HCT116 (cell line): ENCODE results near the gene ACTN3. TPM values are rescaled to one million over a fixed set of nuclear protein-coding genes. Genes with fewer than 3 reads are reported as not detected.

Experiments used
- ATAC-seq: fragments of 200-7000 bp; cut with Tn5 transposase; 2 replicates; pipeline ENCODE4 v1.9.1; 2020; ENCODE audit warnings: mild to moderate bottlenecking, moderate library complexity
- BruUV-seq: library from RNA; stranded (reverse); fragments of 400-500 nt; replicated peaks from 2 replicates; lab custom pipeline; 2021; lab: Mats Ljungman, UMichigan
- CTCF ChIA-PET: fragments of 300-600 bp; sonication (Branson Sonifier 250); formaldehyde crosslinking; loops from one replicate; lab custom pipeline; 2021; ENCODE audit warnings: antibody characterized with exemption; lab: Charles Lee
- POLR2A ChIA-PET: fragments of 300-600, 350-600 bp; sonication (Branson Sonifier 250); formaldehyde crosslinking; loops from one replicate; lab custom pipeline; 2021; ENCODE audit warnings: antibody characterized with exemption; lab: Charles Lee
- RAD21 ChIA-PET, 2 experiments: fragments of 300-600 bp; sonication (Branson Sonifier 250); formaldehyde crosslinking; loops; one replicate each; lab custom pipeline; 2023; ENCODE audit warnings: low total read pairs in 2 of 2; ENCODE audit not compliant: uncharacterized antibody in 2 of 2, unreplicated experiment in 2 of 2, low non-redundant PET in 1 of 2; lab: Charles Lee
- DNase-seq: peaks from one replicate; pipeline ENCODE4 v3.0.0-alpha.2; 2010; ENCODE audit warnings: low read depth, low spot score
- H2AFZ ChIP-seq: fragments of 200-600 bp; shearing (Covaris generic), sonication (generic); 2 replicates; pipeline ENCODE4 v1.6.1; 2017; ENCODE audit warnings: low read depth, mixed run types, mixed read lengths, antibody characterized with exemption, low read length; ENCODE audit not compliant: poor library complexity, severe bottlenecking
- H3K27ac ChIP-seq: 2 replicates; pipeline ENCODE4 v1.5.1; 2012; ENCODE audit warnings: low read depth, low read length
- H3K27me3 ChIP-seq: fragments of 200-600 bp; sonication (generic); 2 replicates; pipeline ENCODE4 v1.6.1; 2016; ENCODE audit warnings: mixed run types, low read length, mixed read lengths; ENCODE audit not compliant: insufficient read depth
- H3K36me3 ChIP-seq, 2 experiments: fragments of 200-500 bp in 1 of 2; fragments of 200-600 bp in 1 of 2; sonication (Bioruptor generic) in 1 of 2; sonication (generic) in 1 of 2; 2 replicates each; pipeline versions ENCODE4 v1.5.1 to v1.6.1; 2014 to 2016; ENCODE audit warnings: low read length in 2 of 2, inconsistent platforms in 1 of 2, mixed read lengths in 1 of 2, mixed run types in 1 of 2; ENCODE audit not compliant: insufficient read depth in 2 of 2, control insufficient read depth in 1 of 2
- H3K4me1 ChIP-seq, 2 experiments: fragments of 200-600 bp in 1 of 2; sonication (generic) in 1 of 2; 2 replicates each; pipeline versions ENCODE4 v1.5.1 to v1.6.1; 2012 to 2017; ENCODE audit warnings: low read length in 2 of 2, inconsistent platforms in 1 of 2, mild to moderate bottlenecking in 1 of 2, mixed read lengths in 1 of 2, mixed run types in 1 of 2, moderate library complexity in 1 of 2; ENCODE audit not compliant: insufficient read depth in 2 of 2, control insufficient read depth in 1 of 2
- H3K4me2 ChIP-seq: fragments of 200-600 bp; sonication (generic); 2 replicates; pipeline ENCODE4 v1.6.1; 2017; ENCODE audit warnings: mixed run types, low read length, mixed read lengths
- H3K4me3 ChIP-seq, 2 experiments: fragments of 200-600 bp in 1 of 2; sonication (generic) in 1 of 2; replicated peaks in 1 of 2; 2 replicates each; pipeline ENCODE4 v1.5.1; 2011 to 2016; ENCODE audit warnings: low read length in 2 of 2, control low read depth in 1 of 2, low read depth in 1 of 2, mild to moderate bottlenecking in 1 of 2, mixed read lengths in 1 of 2, mixed run types in 1 of 2
- H3K79me2 ChIP-seq: fragments of 200-600 bp; sonication (generic); 2 replicates; pipeline ENCODE4 v1.6.1; 2017; ENCODE audit warnings: mild to moderate bottlenecking, mixed run types, low read length, moderate library complexity, mixed read lengths; ENCODE audit not compliant: insufficient read depth
- H3K9ac ChIP-seq: fragments of 200-600 bp; sonication (generic); 2 replicates; pipeline ENCODE4 v1.6.1; 2016; ENCODE audit warnings: low read length, mixed read lengths
- H3K9me2 ChIP-seq: fragments of 200-600 bp; sonication (generic), shearing (Covaris generic); 2 replicates; pipeline ENCODE4 v1.6.1; 2017; ENCODE audit warnings: mixed run types, mild to moderate bottlenecking, moderate library complexity; ENCODE audit not compliant: insufficient read depth
- H3K9me3 ChIP-seq, 2 experiments: fragments of 200-500 bp in 1 of 2; fragments of 200-600 bp in 1 of 2; sonication (Bioruptor generic) in 1 of 2; sonication (generic) in 1 of 2; 2 replicates each; pipeline ENCODE4 v1.6.1; 2014 to 2017; ENCODE audit warnings: low read length in 2 of 2, mixed read lengths in 2 of 2, inconsistent platforms in 1 of 2, low read depth in 1 of 2, mild to moderate bottlenecking in 1 of 2, mixed run types in 1 of 2, moderate library complexity in 1 of 2; ENCODE audit not compliant: control insufficient read depth in 1 of 2, insufficient read depth in 1 of 2
- H4K20me1 ChIP-seq: fragments of 200-600 bp; sonication (generic), shearing (Covaris generic); 2 replicates; pipeline ENCODE4 v1.6.1; 2017; ENCODE audit warnings: mixed run types, mild to moderate bottlenecking, moderate library complexity; ENCODE audit not compliant: insufficient read depth
- CEBPB ChIP-seq: IDR thresholded peaks from 2 replicates; pipeline ENCODE4 v1.6.1; 2012; ENCODE audit warnings: low read depth
- MAX ChIP-seq: IDR thresholded peaks from 2 replicates; pipeline ENCODE4 v1.6.1; 2012
- REST ChIP-seq: IDR thresholded peaks from 2 replicates; pipeline ENCODE4 v1.6.1; 2012; ENCODE audit warnings: low read depth
- SP1 ChIP-seq: IDR thresholded peaks from 2 replicates; pipeline ENCODE4 v1.6.1; 2012; ENCODE audit warnings: low read depth
- ZNF274 ChIP-seq: fragments of 200-500 bp; sonication (Bioruptor generic); IDR thresholded peaks from 2 replicates; pipeline ENCODE4 v1.6.1; 2014; ENCODE audit warnings: mild to moderate bottlenecking, low read depth, low read length, inconsistent platforms
- intact Hi-C: fragments of 100-400 bp; cut with micrococcal nuclease; formaldehyde crosslinking; loops from 2 replicates; pipeline ENCODE4 v1.10.0; 2022
- total RNA-seq: library from RNA; stranded (reverse); gene quantifications from one replicate; pipeline ENCODE4 v1.2.1, GENCODE V29; 2021; ENCODE audit not compliant: unreplicated experiment

The ACTN3 gene
- total RNA-seq, 1 experiment from 2014 or later, result not detected

GRCh38 chr11:66557733-66558326 lies 11.1 kb downstream of the ACTN3 start:
- ChIA-PET CTCF (no interaction called here), POLR2A (no interaction called here), RAD21 (no interaction called here)
- Histone ChIP-seq H3K9ac (no peak overlapping the region), H3K4me3 (no peak overlapping the region), H3K4me1 (no peaks in the 10 kb centered on the region), H4K20me1 (no peaks in the 10 kb centered on the region), H3K79me2 (no peaks in the 10 kb centered on the region), H3K36me3 (no peaks in the 10 kb centered on the region), H3K27ac (no peak overlapping the region), H2AFZ (no peak overlapping the region), H3K9me3 (no peaks in the 10 kb centered on the region), H3K9me2 (no peaks in the 10 kb centered on the region), H3K4me2 (no peak overlapping the region), H3K27me3 (no peaks in the 10 kb centered on the region)
- ATAC-seq (no peak), DNase-seq (no peak)
- no peak for TF ChIP-seq ZNF274
- no peak for TF ChIP-seq MAX
- no peak for TF ChIP-seq CEBPB
- TF ChIP-seq SP1, result no peak
- no peak for TF ChIP-seq REST
- no TSS peak for BruUV-seq
- intact Hi-C loops, result no loop called here
